Measurements from ENCODE around the gene TAGLN3. TPM values are rescaled to one million over a fixed set of nuclear protein-coding genes. Genes with fewer than 3 reads are reported as not detected.

TAGLN3 gene
- total and polyA plus RNA-seq, 2 donors from 2014 or later, result 0.79 to 5.7 TPM

Other genes starting within 250 kb of the TAGLN3 start
- gene PHLDB2, start 139.7 kb upstream of the TAGLN3 start, total RNA-seq, result 85.6 TPM
- 28.0 TPM for gene PHLDB2, start 139.7 kb upstream of the TAGLN3 start, polyA plus RNA-seq (ENCODE audit: insufficient read depth, low read depth, low replicate concordance)
- 30.9 TPM for gene ABHD10, start 19.9 kb upstream of the TAGLN3 start, total RNA-seq
- 53.2 TPM for gene ABHD10, start 19.9 kb upstream of the TAGLN3 start, polyA plus RNA-seq (ENCODE audit: insufficient read depth, low read depth, low replicate concordance)
- gene TMPRSS7, start 35.8 kb downstream of the TAGLN3 start, total RNA-seq, result not detected
- gene TMPRSS7, start 35.8 kb downstream of the TAGLN3 start, polyA plus RNA-seq (ENCODE audit: insufficient read depth, low read depth, low replicate concordance), result not detected
- 5.2 TPM for gene C3orf52, start 87.5 kb downstream of the TAGLN3 start, total RNA-seq
- 3.8 TPM for gene C3orf52, start 87.5 kb downstream of the TAGLN3 start, polyA plus RNA-seq (ENCODE audit: insufficient read depth, low read depth, low replicate concordance)
- 0.88 TPM for gene GCSAM, start 134.3 kb downstream of the TAGLN3 start, total RNA-seq
- not detected for gene GCSAM, start 134.3 kb downstream of the TAGLN3 start, polyA plus RNA-seq (ENCODE audit: insufficient read depth, low read depth, low replicate concordance)